ENCODE measurements around the gene SLC23A2. TPM values are rescaled to one million over a fixed set of nuclear protein-coding genes. Genes with fewer than 3 reads are reported as not detected.

The SLC23A2 gene
- total RNA-seq, 1 experiment from 2014 or later = 16.3 TPM

- no TSS peak for BruUV-seq (replicated peaks)
- intact Hi-C loops (cut with micrococcal nuclease) = no loop called here
- no peaks in the 10 kb centered on the region for H3K9me2 ChIP-seq (ENCODE audit: insufficient read depth)
- ATAC-seq = no peak
- H3K9ac ChIP-seq (ENCODE audit: low read length) = no peak overlapping the region
- RAD21 ChIA-PET (ENCODE audit: low non-redundant PET in 1 of 2, low total read pairs in 2 of 2, uncharacterized antibody in 2 of 2, unreplicated experiment in 2 of 2) = no interaction called here
- POLR2A ChIA-PET = no interaction called here
- DNase-seq (ENCODE audit: low read depth, low spot score) = no peak
- H2AFZ ChIP-seq (ENCODE audit: low read depth, low read length, poor library complexity, severe bottlenecking) = no peak overlapping the region
- H3K27ac ChIP-seq (ENCODE audit: low read depth, low read length) = no peak overlapping the region
- H3K4me2 ChIP-seq (ENCODE audit: low read length) = no peak overlapping the region
- no peaks in the 10 kb centered on the region for H3K9me3 ChIP-seq (ENCODE audit: control insufficient read depth in 1 of 2, insufficient read depth in 1 of 2, low read depth in 1 of 2, low read length in 2 of 2)
- no peaks in the 10 kb centered on the region for H3K79me2 ChIP-seq (ENCODE audit: insufficient read depth, low read length)
- H3K4me3 ChIP-seq (replicated peaks in 1 of 2; ENCODE audit: low read depth in 1 of 2, low read length in 2 of 2) = no peak overlapping the region
- no peaks in the 10 kb centered on the region for H3K36me3 ChIP-seq (ENCODE audit: control insufficient read depth in 1 of 2, insufficient read depth in 2 of 2, low read length in 2 of 2)
- CTCF ChIA-PET = no interaction called here
- H3K4me1 ChIP-seq (ENCODE audit: control insufficient read depth in 1 of 2, insufficient read depth in 2 of 2, low read length in 2 of 2) = no peaks in the 10 kb centered on the region
- H3K27me3 ChIP-seq (ENCODE audit: insufficient read depth, low read length) = no peaks in the 10 kb centered on the region
- TF ChIP-seq CEBPB (IDR thresholded peaks at IDR 0.05; ENCODE audit: low read depth) (no peak), CTCF (IDR thresholded peaks at IDR 0.05 in 2 of 3, conservative IDR thresholded peaks at IDR 0.05 in 1 of 3; ENCODE audit: borderline replicate concordance in 1 of 3, insufficient read depth in 1 of 3, low read depth in 2 of 3, low read length in 2 of 3) (no peak), TCF7L2 (IDR thresholded peaks at IDR 0.05; ENCODE audit: borderline replicate concordance, extremely low read depth, insufficient read depth, insufficient read length) (no peak), ZBTB33 (IDR thresholded peaks at IDR 0.05; ENCODE audit: extremely low read depth, insufficient replicate concordance, low read length) (no peak), FOSL1 (IDR thresholded peaks at IDR 0.05; ENCODE audit: low read depth) (no peak), ZFX (IDR thresholded peaks at IDR 0.05) (no peak), SP1 (IDR thresholded peaks at IDR 0.05; ENCODE audit: low read depth) (no peak), POLR2AphosphoS5 (IDR thresholded peaks at IDR 0.05; ENCODE audit: low read depth, low read length) (no peak), RAD21 (IDR thresholded peaks at IDR 0.05; ENCODE audit: low read depth) (no peak), ATF3 (IDR thresholded peaks at IDR 0.05) (no peak), EZH2 (IDR thresholded peaks at IDR 0.05) (no peak), EZH2phosphoT487 (IDR thresholded peaks at IDR 0.05; ENCODE audit: borderline replicate concordance) (no peak), SIN3A (IDR thresholded peaks at IDR 0.05; ENCODE audit: low read depth) (no peak), JUND (IDR thresholded peaks at IDR 0.05) (no peak)
- H4K20me1 ChIP-seq (ENCODE audit: insufficient read depth) = no peaks in the 10 kb centered on the region
These were observed 190.1 kb downstream of the SLC23A2 start for GRCh38 chr20:4811257-4811656.
